Activated CD4-positive, alpha-beta T cell treated with anti-CD3 and anti-CD28 coated beads, Interleukin-2, amount 50 U/mL, for 16 hours (primary cell): Measurements from ENCODE around the gene ASB15.
"Not testable (repeated sequence)": the region's sequence is repeated elsewhere in the genome, so short reads cannot be mapped to it uniquely, and the experiment has no call there.

ENCODE experiments used
- DNase-seq: peaks from one replicate; pipeline ENCODE4 v3.0.0-alpha.2; 2020

ASB15 gene

GRCh38 chr7:123601530-123601929, at the start of gene ASB15:
Gene ASB15 (plus strand): TSS chr7:123601821. CDS start chr7:123614503, 12,682 bp downstream.
- no peak for DNase-seq

- not testable (repeated sequence) for DNase-seq
Observed at GRCh38 chr7:123552134-123552533, 49.5 kb upstream of the ASB15 start.

GRCh38 chr7:123552641-123553040, 49.0 kb upstream of the ASB15 start:
- DNase-seq, result no peak

GRCh38 chr7:123553159-123553558, 48.5 kb upstream of the ASB15 start:
- no peak for DNase-seq

GRCh38 chr7:123555484-123555883, 46.1 kb upstream of the ASB15 start:
- no peak for DNase-seq

GRCh38 chr7:123557016-123557397, 44.6 kb upstream of the ASB15 start:
- no peak for DNase-seq

GRCh38 chr7:123557398-123558288, 44.0 kb upstream of the ASB15 start, which contains the start of gene NDUFA5:
Gene NDUFA5 (minus strand): TSS chr7:123557818. CDS start chr7:123557795, 23 bp downstream.
- DNase-seq, result peak; percentile 98

GRCh38 chr7:123558289-123558874, 43.2 kb upstream of the ASB15 start:
- no peak for DNase-seq

GRCh38 chr7:123562121-123562520, 39.5 kb upstream of the ASB15 start:
- DNase-seq, result no peak

- no peak for DNase-seq
Observed at GRCh38 chr7:123569352-123570010, 32.1 kb upstream of the ASB15 start.

- DNase-seq, result no peak
Observed at GRCh38 chr7:123570390-123571182, 31.0 kb upstream of the ASB15 start.

GRCh38 chr7:123571187-123571586, 30.4 kb upstream of the ASB15 start:
- no peak for DNase-seq

- DNase-seq, result no peak
Observed at GRCh38 chr7:123571684-123572083, 29.9 kb upstream of the ASB15 start.

- DNase-seq, result no peak
Observed at GRCh38 chr7:123573341-123573740, 28.3 kb upstream of the ASB15 start.

- DNase-seq, result no peak
Observed at GRCh38 chr7:123573896-123574467, 27.6 kb upstream of the ASB15 start.

- no peak for DNase-seq
Observed at GRCh38 chr7:123579416-123579815, 22.2 kb upstream of the ASB15 start.

GRCh38 chr7:123580406-123581161, 21.0 kb upstream of the ASB15 start:
- DNase-seq, result peak; percentile 12

- DNase-seq, result no peak
Observed at GRCh38 chr7:123581162-123581459, 20.5 kb upstream of the ASB15 start.

- no peak for DNase-seq
Observed at GRCh38 chr7:123583821-123584220, 17.8 kb upstream of the ASB15 start.

- DNase-seq, result no peak
Observed at GRCh38 chr7:123588376-123588775, 13.2 kb upstream of the ASB15 start.

- DNase-seq, result no peak
Observed at GRCh38 chr7:123594813-123595241, 6.8 kb upstream of the ASB15 start.

GRCh38 chr7:123598657-123599056, 3.0 kb upstream of the ASB15 start:
- DNase-seq, result no peak
